Sigmoid colon (tissue), 7 donors: ENCODE data around the gene ZNF653. TPM values are rescaled to one million over a fixed set of nuclear protein-coding genes. Genes with fewer than 3 reads are reported as not detected.
A peak's percentile ranks its signal among the peaks of the same experiment; 100 is the strongest.

Experiments
- DNase-seq: peaks from one replicate; pipeline ENCODE4 v3.0.0-alpha.2; 2019
- H3K27ac ChIP-seq, 4 donors: fragments of 200-600 bp; sonication (generic); one replicate each; pipeline ENCODE4 v1.5.1; 2016 to 2019; ENCODE audit warnings: mild to moderate bottlenecking in 1 of 4
- H3K27me3 ChIP-seq, 3 donors: fragments of 200-600 bp; sonication (generic); one replicate each; pipeline ENCODE4 v1.5.1; 2019; ENCODE audit warnings: mild to moderate bottlenecking in 1 of 3
- H3K36me3 ChIP-seq, 4 donors: fragments of 200-600 bp; sonication (generic); one replicate each; pipeline ENCODE4 v1.5.1; 2016 to 2019
- H3K4me1 ChIP-seq, 4 donors: fragments of 200-600 bp; sonication (generic); one replicate each; pipeline ENCODE4 v1.5.1; 2017 to 2019
- H3K4me3 ChIP-seq, 4 donors: fragments of 200-600 bp; sonication (generic); one replicate each; pipeline ENCODE4 v1.5.1; 2017 to 2019; ENCODE audit warnings: mild to moderate bottlenecking in 2 of 4, moderate library complexity in 1 of 4
- H3K9me3 ChIP-seq, 4 donors: fragments of 200-600 bp in 3 of 4; sonication (generic) in 3 of 4; one replicate each; pipeline versions ENCODE4 v1.5.1 to v1.6.1; 2013 to 2019
- EP300 ChIP-seq, 4 donors: sonication (generic); formaldehyde crosslinking; IDR thresholded peaks; one replicate each; pipeline ENCODE4 v1.6.1; 2017; ENCODE audit warnings: antibody characterized with exemption in 4 of 4
- POLR2A ChIP-seq, 2 donors: fragments of 450-650 bp; IDR thresholded peaks; one replicate each; pipeline ENCODE4 v1.6.1; 2016; ENCODE audit warnings: antibody characterized with exemption in 2 of 2, mild to moderate bottlenecking in 2 of 2, moderate library complexity in 2 of 2
- POLR2AphosphoS5 ChIP-seq, 4 donors: sonication (generic); formaldehyde crosslinking; IDR thresholded peaks; one replicate each; pipeline ENCODE4 v1.6.1; 2017; ENCODE audit warnings: antibody characterized with exemption in 4 of 4
- WGBS, 2 donors: extraction: QIAGEN DNeasy Blood & Tissue Kit; methylation state at CpG; one replicate each; pipeline ENCODE4 v1.1.7; 2013; 5-methylcytosine and 5-hydroxymethylcytosine counted together
- intact Hi-C: fragments of 100-400 bp; cut with DNase I; formaldehyde crosslinking; loops from one replicate; pipeline ENCODE4 v1.15.1; 2023
- polyA plus RNA-seq, 3 donors: library from polyadenylated mRNA; stranded (reverse); fragments of 200-250 nt; gene quantifications; one replicate each; pipeline ENCODE4 v1.2.3, GENCODE V29; 2013
- total RNA-seq, 4 donors: library from RNA; depleted of rRNA; stranded (reverse); fragments of >200 nt; gene quantifications; one replicate each; pipeline ENCODE4 v1.1.0, GENCODE V29; 2016
- TF ChIP-seq, protein P1 (sequence below), 4 experiments: fragments of 450-650 bp in 3 of 4; fragments of 200-600 bp in 1 of 4; IDR thresholded peaks; one replicate each; pipeline ENCODE4 v1.5.1; 2016 to 2019; ENCODE audit warnings: antibody characterized with exemption in 4 of 4, mild to moderate bottlenecking in 3 of 4, moderate library complexity in 2 of 4
- donor health status: healthy with polysubstance abuse.
- donor health status: Bipolar disorder and iron deficiency.
- donor health status: healthy.

The ZNF653 gene
- total and polyA plus RNA-seq, 7 donors, result 3.2 to 8.8 (median 7.5) TPM

DNA sequence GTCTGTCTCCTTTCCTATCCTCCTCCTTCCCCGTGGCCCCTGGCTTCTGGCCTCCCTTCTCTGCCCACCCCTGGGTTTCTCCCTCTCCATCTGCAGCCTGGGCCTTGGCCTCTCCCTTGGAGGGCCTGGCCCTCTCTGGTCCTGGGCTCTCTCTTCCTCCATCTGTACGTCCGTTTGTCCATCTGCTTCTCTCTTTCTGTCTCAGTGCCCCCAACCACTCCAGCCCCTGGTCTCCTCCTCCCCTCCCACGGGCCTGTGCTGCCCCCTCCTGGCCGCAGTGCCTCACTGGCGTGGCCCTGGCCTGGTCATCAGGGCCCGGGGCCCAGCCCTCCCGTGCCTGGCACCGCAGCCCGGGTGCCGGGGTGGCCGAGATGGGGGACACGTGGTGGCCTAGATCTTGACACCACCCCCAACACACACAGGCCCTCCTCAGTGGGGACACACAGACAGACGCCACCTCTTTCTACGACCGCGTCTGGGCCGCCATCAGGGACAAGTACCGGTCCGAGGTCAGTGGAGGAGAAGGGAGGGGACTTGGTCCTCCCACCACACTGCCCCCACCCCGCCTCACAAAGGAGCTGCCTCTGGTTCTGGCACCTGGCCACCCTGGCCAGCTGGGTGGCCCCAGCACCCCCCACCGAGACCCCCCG lies 58.9 kb downstream of the ZNF653 start:
- intact Hi-C loops, result loop anchor here (1.0 to 2.0 kb wide), 2 partner anchors 152 to 203 kb away; no protein-coding TSS in a partner anchor
- Histone ChIP-seq H3K27ac (no peak overlapping the region), H3K4me3 (no peak overlapping the region), H3K4me1 (no peaks in the 10 kb centered on the region), H3K27me3 (peaks cover 0 to 5% (median 0%) of the 10 kb centered on the region in 3 donors), H3K9me3 (no peaks in the 10 kb centered on the region), H3K36me3 (peaks cover 15 to 92% (median 63%) of the 10 kb centered on the region in 4 donors)
- 65 to 79% methylated on average over 23 of the region's 23 CpGs for WGBS, 2 donors
- no peak for TF ChIP-seq POLR2AphosphoS5 (IDR thresholded peaks at IDR 0.05)
- TF ChIP-seq, protein P1, sequence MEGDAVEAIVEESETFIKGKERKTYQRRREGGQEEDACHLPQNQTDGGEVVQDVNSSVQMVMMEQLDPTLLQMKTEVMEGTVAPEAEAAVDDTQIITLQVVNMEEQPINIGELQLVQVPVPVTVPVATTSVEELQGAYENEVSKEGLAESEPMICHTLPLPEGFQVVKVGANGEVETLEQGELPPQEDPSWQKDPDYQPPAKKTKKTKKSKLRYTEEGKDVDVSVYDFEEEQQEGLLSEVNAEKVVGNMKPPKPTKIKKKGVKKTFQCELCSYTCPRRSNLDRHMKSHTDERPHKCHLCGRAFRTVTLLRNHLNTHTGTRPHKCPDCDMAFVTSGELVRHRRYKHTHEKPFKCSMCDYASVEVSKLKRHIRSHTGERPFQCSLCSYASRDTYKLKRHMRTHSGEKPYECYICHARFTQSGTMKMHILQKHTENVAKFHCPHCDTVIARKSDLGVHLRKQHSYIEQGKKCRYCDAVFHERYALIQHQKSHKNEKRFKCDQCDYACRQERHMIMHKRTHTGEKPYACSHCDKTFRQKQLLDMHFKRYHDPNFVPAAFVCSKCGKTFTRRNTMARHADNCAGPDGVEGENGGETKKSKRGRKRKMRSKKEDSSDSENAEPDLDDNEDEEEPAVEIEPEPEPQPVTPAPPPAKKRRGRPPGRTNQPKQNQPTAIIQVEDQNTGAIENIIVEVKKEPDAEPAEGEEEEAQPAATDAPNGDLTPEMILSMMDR (IDR thresholded peaks at IDR 0.05), result peak; percentile 67 to 85 (median 75)
- TF ChIP-seq POLR2A (IDR thresholded peaks at IDR 0.05), result no peak
- TF ChIP-seq EP300 (IDR thresholded peaks at IDR 0.05), result no peak
- DNase-seq, result peak; percentile 78

DNA sequence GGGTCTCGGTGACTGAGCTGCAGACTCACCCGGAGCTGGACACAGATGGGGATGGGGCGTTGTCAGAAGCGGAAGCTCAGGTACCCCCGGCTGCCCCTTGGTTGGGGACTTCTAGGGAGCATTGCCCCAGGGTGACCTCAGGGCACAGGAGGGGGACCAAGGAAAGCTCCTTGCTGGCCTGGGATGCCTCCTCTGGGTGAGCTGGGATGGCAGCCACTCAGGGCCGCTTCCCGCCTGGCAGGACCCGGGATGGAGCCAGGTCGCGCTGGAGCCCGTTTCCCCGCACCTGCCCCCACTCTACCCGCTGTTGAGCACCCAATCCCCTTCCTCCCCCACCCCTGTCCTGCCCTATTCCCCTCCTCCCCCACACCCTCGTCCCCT lies 59.4 kb downstream of the ZNF653 start:
- H3K4me3 ChIP-seq, result no peak overlapping the region
- peaks cover 18 to 97% (median 66%) of the 10 kb centered on the region in 4 donors for H3K36me3 ChIP-seq
- intact Hi-C loops, result loop anchor here (1.0 to 2.0 kb wide), 2 partner anchors 151 to 203 kb away; no protein-coding TSS in a partner anchor
- no peaks in the 10 kb centered on the region for H3K9me3 ChIP-seq
- H3K27me3 ChIP-seq, result peaks cover 0 to under 1% (median 0%) of the 10 kb centered on the region in 3 donors
- H3K4me1 ChIP-seq, result no peaks in the 10 kb centered on the region
- TF ChIP-seq, protein P1 (IDR thresholded peaks at IDR 0.05), result no peak
- TF ChIP-seq POLR2AphosphoS5 (IDR thresholded peaks at IDR 0.05), result no peak
- TF ChIP-seq POLR2A (IDR thresholded peaks at IDR 0.05), result no peak
- no peak for TF ChIP-seq EP300 (IDR thresholded peaks at IDR 0.05)
- no peak for DNase-seq
- 89 to 92% methylated on average over 14 of the region's 14 CpGs for WGBS, 2 donors
- no peak overlapping the region for H3K27ac ChIP-seq

GRCh38 chr19:11445141-11445540 lies 60.5 kb downstream of the ZNF653 start:
- intact Hi-C loops, result no loop called here
- TF ChIP-seq, protein P1 (IDR thresholded peaks at IDR 0.05), result no peak
- TF ChIP-seq POLR2AphosphoS5 (IDR thresholded peaks at IDR 0.05) (no peak), EP300 (IDR thresholded peaks at IDR 0.05) (no peak), POLR2A (IDR thresholded peaks at IDR 0.05) (no peak)
- DNase-seq, result no peak
- no peak overlapping the region for H3K27ac ChIP-seq
- no peaks in the 10 kb centered on the region for H3K9me3 ChIP-seq
- H3K36me3 ChIP-seq, result peaks cover 24 to 98% (median 67%) of the 10 kb centered on the region in 4 donors
- H3K4me3 ChIP-seq, result no peak overlapping the region
- WGBS, 2 donors, result 91 to 93% methylated on average over 13 of the region's 13 CpGs
- no peaks in the 10 kb centered on the region for H3K27me3 ChIP-seq
- H3K4me1 ChIP-seq, result no peaks in the 10 kb centered on the region

DNA sequence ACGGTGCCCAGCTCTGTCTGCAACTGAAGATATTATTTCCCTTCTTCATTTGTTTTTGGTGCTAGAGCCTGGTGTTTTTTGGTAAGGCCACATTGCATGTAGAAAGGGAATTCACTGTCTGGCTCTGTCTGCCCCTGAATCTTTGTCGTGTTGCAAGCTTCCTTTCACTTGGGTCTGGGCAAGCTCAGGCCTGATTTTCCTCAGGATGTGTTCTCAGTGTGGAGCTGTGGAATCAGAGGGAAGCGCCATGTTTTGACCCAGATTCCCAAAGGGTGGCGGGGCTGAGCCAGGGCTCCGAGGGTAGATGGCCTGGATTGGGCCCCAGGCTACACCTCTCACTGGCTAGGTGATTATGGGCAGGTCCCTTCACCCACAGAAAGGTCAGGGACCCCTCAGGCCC lies 61.6 kb downstream of the ZNF653 start:
- intact Hi-C loops, result no loop called here
- Histone ChIP-seq H3K9me3 (no peaks in the 10 kb centered on the region), H3K27me3 (no peaks in the 10 kb centered on the region), H3K4me1 (no peaks in the 10 kb centered on the region), H3K27ac (no peak overlapping the region), H3K4me3 (no peak overlapping the region), H3K36me3 (peaks cover 21 to 96% (median 66%) of the 10 kb centered on the region in 4 donors)
- DNase-seq, result no peak
- TF ChIP-seq EP300 (IDR thresholded peaks at IDR 0.05) (no peak), POLR2AphosphoS5 (IDR thresholded peaks at IDR 0.05) (no peak), POLR2A (IDR thresholded peaks at IDR 0.05) (no peak)
- TF ChIP-seq, protein P1 (IDR thresholded peaks at IDR 0.05), result no peak
- 80 to 90% methylated on average over 5 of the region's 5 CpGs for WGBS, 2 donors
